Measurements from ENCODE around the gene TASOR2.

TASOR2 gene

GRCh38 chr10:5663692-5664427 is 20.8 kb upstream of the TASOR2 start:
- Mint-ChIP-seq H3K9me3 (no peaks in the 10 kb centered on the region), H3K27me3 (peaks cover 12% of the 10 kb centered on the region), H3K4me3 (peak overlapping the region; percentile 12), H3K4me1 (peaks cover 28% of the 10 kb centered on the region), H3K36me3 (no peaks in the 10 kb centered on the region), H3K27ac (no peak overlapping the region)
- ATAC-seq (ENCODE audit: low read depth) (no peak), DNase-seq (ENCODE audit: low spot score in 2 of 2) (no peak)

GRCh38 chr10:5665373-5666007 is 19.1 kb upstream of the TASOR2 start:
- Mint-ChIP-seq H3K9me3 (no peaks in the 10 kb centered on the region), H3K4me1 (peaks cover 16% of the 10 kb centered on the region), H3K27me3 (peaks cover 8% of the 10 kb centered on the region), H3K4me3 (peak overlapping the region; percentile 90), H3K36me3 (no peaks in the 10 kb centered on the region), H3K27ac (no peak overlapping the region)
- DNase-seq (ENCODE audit: low spot score in 2 of 2) (no peak), ATAC-seq (ENCODE audit: low read depth) (peak; percentile 8)

GRCh38 chr10:5666008-5666840 is 18.4 kb upstream of the TASOR2 start, which contains the start of gene ASB13:
TSS of gene ASB13 (minus strand) at chr10:5666595. CDS start at chr10:5666551, 44 bp downstream.
- H3K27ac Mint-ChIP-seq = no peak within 1 kb of the TSS
- no peaks in the 10 kb centered on the region for H3K9me3 Mint-ChIP-seq
- H3K27me3 Mint-ChIP-seq = peaks cover 6% of the 10 kb centered on the region
- H3K4me3 Mint-ChIP-seq = peak within 1 kb of the TSS; percentile 90
- DNase-seq (ENCODE audit: low spot score in 2 of 2) (no peak), ATAC-seq (ENCODE audit: low read depth) (peak; percentile 68)
- no peaks in the 10 kb centered on the region for H3K36me3 Mint-ChIP-seq
- H3K4me1 Mint-ChIP-seq = peaks cover 15% of the 10 kb centered on the region

- Mint-ChIP-seq H3K9me3 (no peaks in the 10 kb centered on the region), H3K27ac (no peak overlapping the region), H3K4me3 (peak overlapping the region; percentile 90), H3K27me3 (peaks cover 6% of the 10 kb centered on the region), H3K36me3 (no peaks in the 10 kb centered on the region), H3K4me1 (peaks cover 15% of the 10 kb centered on the region)
- DNase-seq (ENCODE audit: low spot score in 2 of 2) (no peak), ATAC-seq (ENCODE audit: low read depth) (no peak)
Measured at GRCh38 chr10:5666841-5667630, 17.6 kb upstream of the TASOR2 start.

GRCh38 chr10:5668429-5668828 is 16.2 kb upstream of the TASOR2 start:
- peaks cover 1% of the 10 kb centered on the region for H3K36me3 Mint-ChIP-seq
- ATAC-seq (ENCODE audit: low read depth) = no peak
- DNase-seq (ENCODE audit: low spot score in 2 of 2) = no peak
- H3K27me3 Mint-ChIP-seq = peaks cover 5% of the 10 kb centered on the region
- H3K4me3 Mint-ChIP-seq = no peak overlapping the region
- peaks cover 9% of the 10 kb centered on the region for H3K4me1 Mint-ChIP-seq
- H3K27ac Mint-ChIP-seq = no peak overlapping the region
- peaks cover 3% of the 10 kb centered on the region for H3K9me3 Mint-ChIP-seq

GRCh38 chr10:5669604-5670003 is 15.0 kb upstream of the TASOR2 start:
- H3K36me3 Mint-ChIP-seq = peaks cover 2% of the 10 kb centered on the region
- peaks cover 4% of the 10 kb centered on the region for H3K27me3 Mint-ChIP-seq
- DNase-seq (ENCODE audit: low spot score in 2 of 2) (no peak), ATAC-seq (ENCODE audit: low read depth) (no peak)
- no peak overlapping the region for H3K27ac Mint-ChIP-seq
- H3K9me3 Mint-ChIP-seq = peaks cover 5% of the 10 kb centered on the region
- no peak overlapping the region for H3K4me3 Mint-ChIP-seq
- peaks cover 9% of the 10 kb centered on the region for H3K4me1 Mint-ChIP-seq

GRCh38 chr10:5670662-5671375 is 13.8 kb upstream of the TASOR2 start:
- H3K4me1 Mint-ChIP-seq = peaks cover 4% of the 10 kb centered on the region
- no peak overlapping the region for H3K27ac Mint-ChIP-seq
- H3K27me3 Mint-ChIP-seq = peaks cover 6% of the 10 kb centered on the region
- ATAC-seq (ENCODE audit: low read depth) (no peak), DNase-seq (ENCODE audit: low spot score in 2 of 2) (no peak)
- peaks cover 5% of the 10 kb centered on the region for H3K9me3 Mint-ChIP-seq
- H3K4me3 Mint-ChIP-seq = no peak overlapping the region
- H3K36me3 Mint-ChIP-seq = peaks cover 2% of the 10 kb centered on the region

- no peak overlapping the region for H3K4me3 Mint-ChIP-seq
- no peak for DNase-seq (ENCODE audit: low spot score in 2 of 2)
- H3K4me1 Mint-ChIP-seq = no peaks in the 10 kb centered on the region
- peaks cover 2% of the 10 kb centered on the region for H3K9me3 Mint-ChIP-seq
- peaks cover 16% of the 10 kb centered on the region for H3K27me3 Mint-ChIP-seq
- no peak for ATAC-seq (ENCODE audit: low read depth)
- no peak overlapping the region for H3K27ac Mint-ChIP-seq
- H3K36me3 Mint-ChIP-seq = no peaks in the 10 kb centered on the region
Measured at GRCh38 chr10:5678397-5679036, 6.1 kb upstream of the TASOR2 start.

GRCh38 chr10:5679037-5679435 is 5.6 kb upstream of the TASOR2 start:
- peaks cover under 1% of the 10 kb centered on the region for H3K9me3 Mint-ChIP-seq
- ATAC-seq (ENCODE audit: low read depth) (no peak), DNase-seq (ENCODE audit: low spot score in 2 of 2) (no peak)
- peaks cover 14% of the 10 kb centered on the region for H3K27me3 Mint-ChIP-seq
- H3K4me3 Mint-ChIP-seq = no peak overlapping the region
- H3K27ac Mint-ChIP-seq = no peak overlapping the region
- H3K36me3 Mint-ChIP-seq = no peaks in the 10 kb centered on the region
- peaks cover under 1% of the 10 kb centered on the region for H3K4me1 Mint-ChIP-seq

GRCh38 chr10:5679606-5680005 is 5.0 kb upstream of the TASOR2 start:
- no peak for DNase-seq (ENCODE audit: low spot score in 2 of 2)
- no peak for ATAC-seq (ENCODE audit: low read depth)
- no peaks in the 10 kb centered on the region for H3K9me3 Mint-ChIP-seq
- peaks cover 5% of the 10 kb centered on the region for H3K4me1 Mint-ChIP-seq
- no peaks in the 10 kb centered on the region for H3K36me3 Mint-ChIP-seq
- no peak overlapping the region for H3K4me3 Mint-ChIP-seq
- no peak overlapping the region for H3K27ac Mint-ChIP-seq
- H3K27me3 Mint-ChIP-seq = peaks cover 14% of the 10 kb centered on the region

GRCh38 chr10:5681930-5682329 is 2.7 kb upstream of the TASOR2 start:
- H3K27me3 Mint-ChIP-seq = peaks cover 9% of the 10 kb centered on the region
- DNase-seq (ENCODE audit: low spot score in 2 of 2) (no peak), ATAC-seq (ENCODE audit: low read depth) (no peak)
- no peaks in the 10 kb centered on the region for H3K36me3 Mint-ChIP-seq
- no peak overlapping the region for H3K4me3 Mint-ChIP-seq
- no peak overlapping the region for H3K27ac Mint-ChIP-seq
- peaks cover 14% of the 10 kb centered on the region for H3K4me1 Mint-ChIP-seq
- H3K9me3 Mint-ChIP-seq = no peaks in the 10 kb centered on the region

- Mint-ChIP-seq H3K36me3 (no peaks in the 10 kb centered on the region), H3K9me3 (no peaks in the 10 kb centered on the region), H3K27me3 (peaks cover 4% of the 10 kb centered on the region), H3K4me3 (no peak overlapping the region), H3K27ac (no peak overlapping the region), H3K4me1 (peaks cover 16% of the 10 kb centered on the region)
- ATAC-seq (ENCODE audit: low read depth) (no peak), DNase-seq (ENCODE audit: low spot score in 2 of 2) (no peak)
Measured at GRCh38 chr10:5683065-5683464, 1.6 kb upstream of the TASOR2 start.

Data from memory B cell (primary cell).